Measurements from ENCODE around the gene NKRF.
A peak's percentile ranks its signal among the peaks of the same experiment; 100 is the strongest.
"Not testable (repeated sequence)": the region's sequence is repeated elsewhere in the genome, so short reads cannot be mapped to it uniquely, and the experiment has no call there.

NKRF gene

GRCh38 chrX:119606280-119607017, at the start of gene NKRF:
Gene NKRF (minus strand): TSS chrX:119606424.
- peak; percentile 92 for DNase-seq (ENCODE audit: low spot score)

GRCh38 chrX:119655125-119655524, 48.9 kb upstream of the NKRF start:
- DNase-seq (ENCODE audit: low spot score) = no peak

GRCh38 chrX:119654112-119654531, 47.9 kb upstream of the NKRF start:
- no peak for DNase-seq (ENCODE audit: low spot score)

GRCh38 chrX:119648421-119648775, 42.2 kb upstream of the NKRF start:
- DNase-seq (ENCODE audit: low spot score) = no peak

- no peak for DNase-seq (ENCODE audit: low spot score)
These were observed 41.6 kb upstream of the NKRF start for GRCh38 chrX:119647552-119648420.

- DNase-seq (ENCODE audit: low spot score) = no peak
These were observed 40.9 kb upstream of the NKRF start for GRCh38 chrX:119647089-119647488.

GRCh38 chrX:119646515-119646914, 40.3 kb upstream of the NKRF start:
- DNase-seq (ENCODE audit: low spot score) = no peak

GRCh38 chrX:119643696-119644095, 37.5 kb upstream of the NKRF start:
- no peak for DNase-seq (ENCODE audit: low spot score)

GRCh38 chrX:119640731-119641170, 34.5 kb upstream of the NKRF start:
- no peak for DNase-seq (ENCODE audit: low spot score)

- peak; percentile 21 for DNase-seq (ENCODE audit: low spot score)
These were observed 32.7 kb upstream of the NKRF start for GRCh38 chrX:119638725-119639471.

GRCh38 chrX:119637421-119637820, 31.2 kb upstream of the NKRF start:
- not testable (repeated sequence) for DNase-seq (ENCODE audit: low spot score)

GRCh38 chrX:119636419-119636818, 30.2 kb upstream of the NKRF start:
- DNase-seq (ENCODE audit: low spot score) = peak; percentile 17

GRCh38 chrX:119635799-119636198, 29.6 kb upstream of the NKRF start:
- no peak for DNase-seq (ENCODE audit: low spot score)

GRCh38 chrX:119635179-119635578, 29.0 kb upstream of the NKRF start:
- DNase-seq (ENCODE audit: low spot score) = no peak

GRCh38 chrX:119625843-119626242, 19.6 kb upstream of the NKRF start:
- no peak for DNase-seq (ENCODE audit: low spot score)

- DNase-seq (ENCODE audit: low spot score) = no peak
These were observed 18.9 kb upstream of the NKRF start for GRCh38 chrX:119624951-119625668.

- no peak for DNase-seq (ENCODE audit: low spot score)
These were observed 18.2 kb upstream of the NKRF start for GRCh38 chrX:119624417-119624816.

GRCh38 chrX:119622356-119623232, 16.4 kb upstream of the NKRF start:
- no peak for DNase-seq (ENCODE audit: low spot score)

GRCh38 chrX:119618439-119618838, 12.2 kb upstream of the NKRF start:
- peak; percentile 45 for DNase-seq (ENCODE audit: low spot score)

- DNase-seq (ENCODE audit: low spot score) = peak; percentile 69
These were observed 11.4 kb upstream of the NKRF start for GRCh38 chrX:119617517-119618164.
